Neural cell (in vitro differentiated cells): ENCODE results near the gene ASXL1.

ENCODE experiments used
- EP300 ChIP-seq: fragments of 450-650 bp; conservative IDR thresholded peaks from 2 replicates; pipeline ENCODE4 v1.6.1; 2014; ENCODE audit warnings: antibody characterized with exemption, mild to moderate bottlenecking, moderate library complexity; ENCODE audit not compliant: poor library complexity, severe bottlenecking
- EZH2 ChIP-seq: fragments of 200-600, 300-800 bp; shearing (Covaris generic), sonication (generic); IDR thresholded peaks from 2 replicates; pipeline ENCODE4 v1.6.1; 2014; ENCODE audit warnings: antibody characterized with exemption, low read length, borderline replicate concordance, mild to moderate bottlenecking; ENCODE audit not compliant: insufficient read depth, poor library complexity, severe bottlenecking
- POLR2AphosphoS5 ChIP-seq: IDR thresholded peaks from 2 replicates; pipeline ENCODE4 v1.6.1; 2012
- RAD21 ChIP-seq: fragments of 450-650 bp; conservative IDR thresholded peaks from 2 replicates; pipeline ENCODE4 v1.6.1; 2014; ENCODE audit warnings: antibody characterized with exemption, mild to moderate bottlenecking, moderate library complexity
- TF ChIP-seq, protein P1 (sequence below): fragments of 450-650 bp; IDR thresholded peaks from 2 replicates; pipeline ENCODE4 v1.5.1; 2014; ENCODE audit warnings: antibody characterized with exemption, mild to moderate bottlenecking, moderate library complexity; ENCODE audit not compliant: poor library complexity, severe bottlenecking

DNA sequence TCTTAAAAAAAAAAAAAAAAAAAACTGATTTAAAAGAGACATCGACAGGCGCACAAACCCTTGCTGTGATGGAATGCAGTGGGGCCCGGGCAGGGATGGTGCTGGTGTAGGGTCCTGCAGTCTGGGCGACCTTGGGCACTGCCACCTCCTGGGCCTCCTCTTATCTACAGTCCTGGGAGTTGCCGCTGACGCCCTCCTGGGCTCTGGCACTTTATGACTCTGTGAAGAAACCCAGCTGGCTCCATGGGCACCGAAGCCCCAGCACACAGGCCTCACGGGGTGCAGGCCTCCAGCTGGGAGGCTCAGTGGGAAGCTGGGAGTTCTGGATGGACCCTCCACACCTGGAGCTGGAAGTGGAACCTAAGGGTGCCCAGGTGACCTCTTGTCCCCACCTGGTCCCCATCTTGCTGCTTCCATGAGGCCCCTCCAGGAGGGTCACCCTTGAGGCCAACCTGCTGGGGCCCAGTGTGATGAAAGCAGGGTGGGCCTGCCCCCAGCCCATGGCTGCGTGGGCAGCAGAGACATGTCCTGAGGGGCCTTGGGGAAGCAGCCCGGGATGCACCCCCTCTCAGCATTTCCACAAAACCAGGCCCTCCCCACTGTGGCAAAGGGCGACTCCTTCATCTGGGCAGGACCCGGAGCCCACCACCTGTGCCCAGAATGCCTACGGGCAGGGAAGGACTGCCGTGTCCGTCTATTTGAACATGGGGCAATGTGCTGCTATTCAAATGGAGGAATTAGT lies 104.9 kb downstream of the ASXL1 start:
- TF ChIP-seq, protein P1, sequence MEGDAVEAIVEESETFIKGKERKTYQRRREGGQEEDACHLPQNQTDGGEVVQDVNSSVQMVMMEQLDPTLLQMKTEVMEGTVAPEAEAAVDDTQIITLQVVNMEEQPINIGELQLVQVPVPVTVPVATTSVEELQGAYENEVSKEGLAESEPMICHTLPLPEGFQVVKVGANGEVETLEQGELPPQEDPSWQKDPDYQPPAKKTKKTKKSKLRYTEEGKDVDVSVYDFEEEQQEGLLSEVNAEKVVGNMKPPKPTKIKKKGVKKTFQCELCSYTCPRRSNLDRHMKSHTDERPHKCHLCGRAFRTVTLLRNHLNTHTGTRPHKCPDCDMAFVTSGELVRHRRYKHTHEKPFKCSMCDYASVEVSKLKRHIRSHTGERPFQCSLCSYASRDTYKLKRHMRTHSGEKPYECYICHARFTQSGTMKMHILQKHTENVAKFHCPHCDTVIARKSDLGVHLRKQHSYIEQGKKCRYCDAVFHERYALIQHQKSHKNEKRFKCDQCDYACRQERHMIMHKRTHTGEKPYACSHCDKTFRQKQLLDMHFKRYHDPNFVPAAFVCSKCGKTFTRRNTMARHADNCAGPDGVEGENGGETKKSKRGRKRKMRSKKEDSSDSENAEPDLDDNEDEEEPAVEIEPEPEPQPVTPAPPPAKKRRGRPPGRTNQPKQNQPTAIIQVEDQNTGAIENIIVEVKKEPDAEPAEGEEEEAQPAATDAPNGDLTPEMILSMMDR = no peak
- TF ChIP-seq RAD21 = no peak
- no peak for TF ChIP-seq EP300
- TF ChIP-seq EZH2 = no peak
- TF ChIP-seq POLR2AphosphoS5 = no peak
